Fibroblast of skin of left quadriceps (primary cell): ENCODE measurements around the gene IPO11.

Experiments used
- DNase-seq, 2 experiments: peaks; one replicate each; pipeline ENCODE4 v3.0.0-alpha.2; 2013; ENCODE audit warnings: low read depth in 2 of 2

Gene IPO11

DNA sequence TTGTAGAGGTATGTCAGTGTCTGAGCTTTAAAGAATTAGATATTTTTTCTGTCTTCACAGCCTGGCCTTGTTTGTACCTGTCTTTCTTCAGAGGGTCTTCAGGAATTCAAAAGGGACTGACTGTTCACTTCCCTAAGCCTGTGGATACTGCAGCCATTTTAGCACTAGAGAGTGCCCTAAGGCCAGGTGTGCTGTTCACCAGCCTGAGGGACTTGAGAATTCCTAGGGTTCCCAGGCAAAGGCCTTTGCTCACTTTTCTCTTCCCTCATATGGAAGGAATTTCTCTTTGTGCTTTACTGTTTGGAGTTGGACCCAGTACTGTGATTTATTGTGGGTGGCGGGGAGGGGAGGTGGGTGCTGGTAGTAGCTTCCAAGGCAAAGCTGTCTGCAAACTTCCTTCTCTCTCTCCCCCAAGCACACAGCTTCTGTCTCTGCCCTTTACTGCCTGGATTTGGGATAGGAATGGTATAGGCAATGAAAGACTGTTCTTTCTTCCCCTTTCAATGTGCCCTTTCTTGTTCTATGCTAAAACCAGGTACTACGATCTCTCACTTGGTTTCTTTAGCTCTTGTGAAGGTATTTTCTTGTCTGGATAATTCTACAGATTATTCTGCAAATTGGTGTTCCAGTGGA lies 156.4 kb downstream of the IPO11 start:
- no peak for DNase-seq

GRCh38 chr5:62569470-62569869 lies 156.9 kb downstream of the IPO11 start:
- no peak for DNase-seq

DNA sequence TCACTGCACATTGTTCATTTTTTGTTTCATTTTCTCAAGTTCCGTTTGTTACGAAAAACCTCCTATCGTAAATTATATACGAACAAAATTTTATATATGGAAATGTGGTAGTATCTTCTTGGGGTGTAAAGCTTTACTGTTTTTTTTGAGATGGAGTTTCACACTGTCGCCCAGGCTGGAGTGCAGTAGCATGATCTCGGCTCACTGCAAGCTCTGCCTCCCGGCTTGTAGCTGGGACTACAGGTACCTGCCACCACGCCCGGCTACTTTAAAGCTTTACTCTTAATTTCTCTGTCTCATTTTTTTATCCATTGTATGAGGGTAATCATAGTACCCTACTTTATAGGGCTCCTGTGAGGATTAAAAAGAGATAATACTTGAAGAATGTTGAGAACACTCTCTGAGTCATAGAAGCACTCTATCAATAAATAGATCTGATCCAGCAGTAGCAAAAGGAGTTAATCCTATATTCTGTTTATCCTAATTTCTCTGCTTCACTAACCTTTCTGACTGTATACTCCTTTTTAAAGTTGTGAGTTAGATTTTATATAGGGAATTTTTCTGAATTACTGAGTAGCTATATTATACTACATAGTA lies 160.5 kb downstream of the IPO11 start:
- no peak for DNase-seq

DNA sequence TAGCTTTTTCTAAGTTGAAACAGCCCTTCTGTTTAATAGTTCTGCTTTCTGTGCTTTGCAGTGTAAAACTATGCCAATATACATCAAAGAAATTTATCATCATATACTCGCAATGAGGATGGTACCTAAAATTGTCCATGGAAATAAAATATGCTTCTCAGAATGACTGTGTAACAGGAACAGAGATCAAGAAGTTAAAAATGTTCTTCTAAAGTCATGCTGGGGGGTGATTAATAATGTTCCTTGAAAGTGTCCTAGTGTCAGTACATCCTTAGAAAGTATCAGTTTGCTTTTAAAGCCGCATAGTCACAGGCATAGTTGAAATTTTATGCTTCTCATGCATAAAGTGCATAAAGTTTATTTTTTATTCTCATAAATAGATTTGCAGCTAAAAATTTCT lies 162.0 kb downstream of the IPO11 start:
- no peak for DNase-seq

DNA sequence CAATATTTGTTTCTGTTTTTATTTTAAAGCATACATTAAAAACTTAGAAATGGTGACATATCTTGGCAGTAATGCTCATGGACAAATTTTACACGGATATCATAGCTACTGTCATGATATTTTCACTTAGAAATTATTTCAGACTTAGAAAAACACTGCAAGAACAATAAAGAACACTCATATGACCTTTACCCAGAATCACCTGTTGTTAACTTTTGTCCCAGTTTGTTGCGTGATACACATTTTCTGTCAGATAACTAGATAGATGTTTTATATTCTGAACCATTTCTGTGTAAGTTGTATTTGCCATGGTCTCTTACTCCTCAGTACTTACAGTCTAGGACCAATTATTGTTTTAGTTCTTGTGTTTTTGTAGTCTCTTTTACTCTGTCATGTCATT lies 162.5 kb downstream of the IPO11 start:
- no peak for DNase-seq

GRCh38 chr5:62575489-62575888 lies 162.9 kb downstream of the IPO11 start:
- no peak for DNase-seq

DNA sequence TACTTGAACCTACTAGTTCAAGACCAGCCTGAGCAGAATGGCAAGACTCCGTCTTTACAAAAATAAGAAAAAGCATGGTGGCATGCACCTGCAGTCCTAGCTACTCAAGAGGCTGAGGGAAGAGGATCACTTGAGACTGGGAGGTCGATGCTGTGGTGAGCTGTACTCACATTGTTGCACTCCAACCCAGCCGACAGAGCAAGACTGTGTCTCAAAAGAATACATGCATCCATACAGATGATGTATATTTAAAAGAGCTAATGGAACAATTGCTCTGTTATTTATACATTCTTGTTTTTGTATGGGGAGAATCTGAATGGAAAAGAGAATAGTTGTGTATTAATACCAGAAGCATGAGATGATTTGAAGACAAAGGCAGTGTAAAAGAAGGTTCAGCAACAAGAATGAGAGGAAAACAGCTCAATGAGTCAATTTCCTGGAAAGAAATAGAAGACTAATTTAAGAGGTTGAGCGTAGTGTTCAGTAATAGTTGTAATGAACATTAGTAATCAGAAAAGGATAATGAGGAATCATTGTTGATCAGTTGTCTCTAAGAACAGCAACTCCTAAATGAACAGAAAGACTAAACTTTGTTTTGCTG lies 164.1 kb downstream of the IPO11 start:
- DNase-seq, result no peak

- DNase-seq, result no peak
Observed at GRCh38 chr5:62577488-62577887, 164.9 kb downstream of the IPO11 start.

GRCh38 chr5:62578540-62578939 lies 166.0 kb downstream of the IPO11 start, which contains the start of gene LRRC70:
Gene LRRC70 (plus strand): TSS chr5:62578819. CDS start chr5:62579439, 620 bp downstream.
- DNase-seq, result no peak

DNA sequence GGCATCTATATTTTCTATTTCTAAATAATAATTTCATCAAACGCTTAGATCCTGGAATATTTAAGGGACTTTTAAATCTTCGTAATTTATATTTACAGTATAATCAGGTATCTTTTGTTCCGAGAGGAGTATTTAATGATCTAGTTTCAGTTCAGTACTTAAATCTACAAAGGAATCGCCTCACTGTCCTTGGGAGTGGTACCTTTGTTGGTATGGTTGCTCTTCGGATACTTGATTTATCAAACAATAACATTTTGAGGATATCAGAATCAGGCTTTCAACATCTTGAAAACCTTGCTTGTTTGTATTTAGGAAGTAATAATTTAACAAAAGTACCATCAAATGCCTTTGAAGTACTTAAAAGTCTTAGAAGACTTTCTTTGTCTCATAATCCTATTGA lies 167.2 kb downstream of the IPO11 start:
- DNase-seq, result no peak

DNA sequence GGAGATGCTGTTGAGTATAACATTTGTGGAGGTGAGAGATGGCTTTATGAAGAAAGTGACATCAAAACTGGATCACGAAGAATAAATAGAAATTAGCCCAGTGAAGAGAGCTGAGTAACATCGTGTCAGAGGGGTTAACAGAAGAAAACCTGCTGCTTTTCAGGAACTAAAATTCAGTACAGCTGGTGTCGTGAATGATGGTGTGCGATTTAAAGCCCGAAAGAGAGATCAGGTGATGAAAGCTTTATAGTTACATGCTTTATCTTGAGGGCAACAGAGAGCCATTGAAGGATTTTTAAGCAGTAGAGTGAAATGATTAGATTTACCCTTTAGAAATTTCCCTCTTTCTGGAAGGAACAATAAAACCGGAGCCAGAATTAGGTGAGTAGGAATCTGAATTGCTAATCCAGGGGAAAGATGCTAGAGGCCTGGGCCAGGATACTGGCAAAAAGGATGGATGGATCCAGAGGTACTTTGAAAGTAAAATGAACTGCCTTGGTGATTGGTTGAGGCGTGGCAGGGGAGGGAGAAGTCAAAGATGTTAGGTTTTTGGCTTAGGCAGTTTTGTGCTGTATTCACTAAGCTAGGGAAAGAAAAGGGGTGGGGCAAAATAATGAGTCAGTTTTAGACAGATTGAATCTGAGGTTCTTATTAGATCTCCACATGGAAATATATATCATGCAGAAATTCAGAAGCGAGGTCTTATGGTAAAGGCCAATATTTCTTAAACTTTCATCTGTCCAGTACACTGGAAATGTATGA lies 169.5 kb downstream of the IPO11 start:
- DNase-seq, result no peak

DNA sequence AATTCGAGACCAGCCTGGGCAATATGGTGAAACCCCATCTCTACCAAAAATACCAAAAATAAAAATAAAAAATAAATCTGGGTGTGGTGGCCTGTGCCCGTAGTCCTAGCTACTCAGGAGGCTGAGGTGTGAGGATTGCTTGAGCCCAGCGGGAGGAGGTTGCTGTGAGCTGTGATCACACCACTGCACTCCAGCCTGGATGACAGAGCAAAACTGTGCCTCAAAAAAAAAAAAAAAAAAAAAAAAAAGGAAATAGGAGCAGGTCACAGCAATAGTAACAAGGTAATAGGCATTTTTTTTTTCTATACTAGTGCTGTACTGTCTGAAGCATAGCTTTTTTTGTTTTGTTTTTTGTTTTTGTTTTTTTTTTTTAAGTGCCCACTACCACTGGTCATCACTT lies 171.8 kb downstream of the IPO11 start:
- DNase-seq, result no peak

DNA sequence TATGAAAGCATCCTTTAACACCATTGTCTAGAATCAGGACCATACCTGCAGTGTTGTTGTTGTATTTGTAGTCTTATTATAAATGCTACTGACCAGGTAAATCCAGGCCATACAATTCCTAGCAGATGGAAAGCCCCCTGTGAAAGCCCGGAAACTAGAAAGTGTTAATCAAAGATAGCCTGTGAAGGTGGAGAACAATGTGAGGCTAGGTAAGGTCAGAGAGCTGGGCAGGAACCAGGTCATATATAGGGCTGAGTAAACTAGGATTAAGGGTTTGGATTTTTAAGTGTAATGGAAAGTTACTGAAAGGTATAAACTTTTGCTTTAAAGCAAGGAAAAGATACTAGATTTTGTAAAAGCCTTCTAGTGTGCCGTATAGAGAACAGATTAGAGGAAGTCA lies 172.7 kb downstream of the IPO11 start:
- DNase-seq, result no peak

- no peak for DNase-seq
Observed at GRCh38 chr5:62585751-62586150, 173.2 kb downstream of the IPO11 start.

DNA sequence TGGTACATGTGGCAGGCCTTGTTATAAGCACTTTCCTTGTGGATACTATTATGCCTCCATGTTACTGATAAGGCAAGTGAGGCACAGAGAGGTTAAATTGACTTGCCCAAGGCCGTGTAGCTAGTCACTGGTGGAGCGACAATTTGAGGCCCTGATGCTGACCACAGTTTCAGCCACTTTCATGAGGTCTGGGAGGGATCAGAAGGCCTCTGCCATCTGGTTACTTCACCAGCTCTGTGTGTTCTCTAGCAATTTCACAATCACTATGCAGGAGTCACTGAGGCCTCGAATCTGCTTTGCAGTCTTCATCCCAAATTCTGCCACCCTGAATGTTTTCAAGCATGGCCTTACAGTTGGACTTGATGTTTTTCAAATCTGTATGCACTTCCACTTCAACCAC lies 175.2 kb downstream of the IPO11 start:
- no peak for DNase-seq

GRCh38 chr5:62588668-62589067 lies 176.1 kb downstream of the IPO11 start:
- DNase-seq, result no peak

GRCh38 chr5:62589504-62589903 lies 176.9 kb downstream of the IPO11 start:
- no peak for DNase-seq

DNA sequence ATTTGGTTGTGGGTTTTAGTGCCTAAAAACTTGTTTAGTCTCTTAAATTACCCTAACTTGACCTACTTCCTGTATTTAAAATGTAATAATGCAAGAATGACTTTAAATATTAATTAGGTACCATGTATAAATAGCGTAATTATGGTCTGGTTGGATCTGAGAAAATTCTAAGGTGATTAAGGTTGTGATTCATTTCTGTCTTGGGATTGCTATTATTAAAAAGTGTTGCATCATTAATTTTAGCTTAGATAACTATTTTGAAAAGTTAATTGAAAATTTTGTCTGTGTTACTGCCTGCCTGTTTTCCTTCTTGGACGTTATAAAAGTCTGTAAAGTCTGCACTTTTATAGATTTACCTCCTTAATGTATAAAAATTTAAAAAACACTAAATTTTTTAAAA lies 177.8 kb downstream of the IPO11 start:
- no peak for DNase-seq

- no peak for DNase-seq
Observed at GRCh38 chr5:62592558-62592957, 180.0 kb downstream of the IPO11 start.

DNA sequence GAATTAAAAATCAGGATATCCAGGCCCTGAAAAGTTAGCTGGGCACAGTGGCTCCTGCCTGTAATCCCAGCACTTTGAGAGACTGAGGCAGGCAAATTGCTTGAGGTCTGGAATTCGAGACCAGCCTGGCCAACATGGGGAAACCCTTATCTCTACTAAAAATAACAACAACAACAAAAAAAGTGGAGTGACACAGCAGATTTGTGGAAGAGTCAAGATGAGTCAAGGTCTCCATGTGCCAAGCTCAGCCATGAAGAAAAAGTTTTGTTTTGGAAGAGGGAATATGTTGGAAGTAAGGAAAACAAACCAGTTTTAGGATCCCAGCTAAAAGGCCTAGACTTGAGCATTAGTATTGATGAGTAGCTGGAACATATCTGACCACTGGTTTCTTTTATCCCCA lies 180.8 kb downstream of the IPO11 start:
- no peak for DNase-seq

DNA sequence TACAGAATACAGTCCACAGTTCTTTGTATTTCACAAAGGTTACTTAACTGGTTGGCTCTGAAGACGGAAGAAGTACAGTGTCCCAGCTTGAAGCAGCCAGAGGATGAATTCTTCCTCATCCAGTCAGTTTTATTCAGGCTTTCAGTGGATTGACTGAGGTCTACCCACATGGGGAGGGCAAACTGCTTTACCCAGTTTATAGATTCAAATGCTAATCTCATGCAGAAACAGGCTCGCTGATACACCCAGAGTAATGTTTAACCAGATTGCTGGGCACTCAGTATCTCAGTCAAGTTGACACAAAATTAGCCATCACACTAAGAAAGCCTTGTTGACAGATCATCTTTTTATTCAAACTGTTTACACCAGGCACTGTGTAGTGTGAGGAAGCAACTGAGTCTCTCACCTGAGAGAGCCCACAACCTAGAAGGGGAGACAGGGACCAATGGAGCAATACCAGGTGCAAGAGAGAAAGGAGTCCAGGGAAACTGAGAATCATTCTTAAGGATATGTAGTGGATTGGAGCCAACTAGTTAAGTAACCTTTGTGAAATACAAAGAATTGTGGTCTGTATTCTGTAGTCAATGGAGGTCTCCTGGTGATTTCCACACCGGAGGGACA lies 181.9 kb downstream of the IPO11 start:
- no peak for DNase-seq

DNA sequence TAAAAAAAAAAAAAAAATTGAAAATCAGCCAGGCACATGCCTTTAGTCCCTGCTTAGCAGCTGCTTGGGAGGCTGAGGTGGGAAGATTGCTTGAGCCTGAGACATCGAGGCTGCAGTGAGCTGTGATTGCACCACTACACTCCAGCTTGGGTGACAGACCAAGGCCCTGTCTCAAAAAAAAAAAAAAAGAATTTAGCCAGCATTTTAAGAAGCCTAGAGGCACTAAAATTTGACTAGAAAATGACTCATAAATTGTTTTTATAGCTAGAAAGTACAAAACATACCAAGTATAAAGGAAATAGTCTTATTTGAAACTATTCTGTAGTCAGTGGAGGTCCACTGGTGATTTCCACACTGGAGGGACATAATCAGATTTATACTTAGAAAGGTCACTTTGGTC lies 183.5 kb downstream of the IPO11 start:
- no peak for DNase-seq
